Smooth muscle cell (in vitro differentiated cells): ENCODE results near the gene CCDC175. TPM values are rescaled to one million over a fixed set of nuclear protein-coding genes. Genes with fewer than 3 reads are reported as not detected.

ENCODE experiments used
- DNase-seq: peaks from one replicate; lab custom pipeline; 2025; ENCODE audit not compliant: unreplicated experiment; lab: John Stamatoyannopoulos, UW
- H2AFZ ChIP-seq: fragments of 200-600 bp; sonication (generic); 2 replicates; pipeline ENCODE4 v1.6.0; 2016; ENCODE audit warnings: antibody characterized with exemption, low read depth, mild to moderate bottlenecking
- H3F3A ChIP-seq: fragments of 200-600 bp; sonication (generic); 2 replicates; pipeline ENCODE4 v1.6.0; 2017; ENCODE audit warnings: antibody characterized with exemption, low read depth
- H3K27ac ChIP-seq: fragments of 200-600 bp; sonication (generic); 2 replicates; pipeline ENCODE4 v1.5.1; 2016; ENCODE audit warnings: low read depth, mild to moderate bottlenecking
- H3K27me3 ChIP-seq: fragments of 200-600 bp; sonication (generic); 2 replicates; pipeline ENCODE4 v1.6.1; 2016; ENCODE audit warnings: low read depth, mild to moderate bottlenecking
- H3K36me3 ChIP-seq: fragments of 200-600 bp; sonication (generic); 2 replicates; pipeline ENCODE4 v1.5.1; 2016; ENCODE audit warnings: low read depth
- H3K4me1 ChIP-seq: fragments of 200-600 bp; sonication (generic); 2 replicates; pipeline ENCODE4 v1.5.1; 2016; ENCODE audit warnings: low read depth
- H3K4me2 ChIP-seq: fragments of 200-600 bp; sonication (generic); 2 replicates; pipeline ENCODE4 v1.6.0; 2016; ENCODE audit warnings: mild to moderate bottlenecking
- H3K4me3 ChIP-seq: fragments of 200-600 bp; sonication (generic); 2 replicates; pipeline ENCODE4 v1.5.1; 2016; ENCODE audit warnings: mild to moderate bottlenecking
- H3K79me2 ChIP-seq: fragments of 200-600 bp; sonication (generic); 2 replicates; pipeline ENCODE4 v1.6.0; 2016; ENCODE audit warnings: low read depth, mild to moderate bottlenecking
- H3K9ac ChIP-seq: fragments of 200-600 bp; sonication (generic); 2 replicates; pipeline ENCODE4 v1.6.0; 2016; ENCODE audit warnings: low read depth
- H3K9me3 ChIP-seq: fragments of 200-600 bp; sonication (generic); replicated peaks from 2 replicates; pipeline ENCODE4 v1.5.1; 2016; ENCODE audit warnings: low read depth
- H4K20me1 ChIP-seq: fragments of 200-600 bp; sonication (generic); 2 replicates; pipeline ENCODE4 v1.6.0; 2016; ENCODE audit warnings: low read depth
- CTCF ChIP-seq: fragments of 200-600 bp; sonication (generic); IDR thresholded peaks from 2 replicates; pipeline ENCODE4 v1.5.1; 2017; ENCODE audit warnings: borderline replicate concordance, mild to moderate bottlenecking, antibody characterized with exemption; ENCODE audit not compliant: insufficient read depth, poor library complexity, severe bottlenecking
- WGBS: methylation state at CpG from one replicate; pipeline ENCODE4 v1.1.7; 2016; ENCODE audit warnings: low lambda C conversion rate; 5-methylcytosine and 5-hydroxymethylcytosine counted together
- polyA plus RNA-seq: library from polyadenylated mRNA; unstranded; fragments of >200 nt; fragmentation: Nextera tagmentation; extraction: Ambion mirVana; gene quantifications from 2 replicates; pipeline ENCODE4 v1.2.1, GENCODE V29; 2016
- total RNA-seq: library from RNA; depleted of rRNA; stranded (reverse); fragments of >200 nt; gene quantifications from 2 replicates; pipeline ENCODE4 v1.2.3, GENCODE V29; 2014

The CCDC175 gene
- total and polyA plus RNA-seq, 2 experiments from 2014 or later: not detected

- no peak overlapping the region for H3K27ac ChIP-seq
- no peaks in the 10 kb centered on the region for H3K27me3 ChIP-seq
- H3K9ac ChIP-seq: no peak overlapping the region
- TF ChIP-seq CTCF: no peak
- no peak overlapping the region for H3K4me2 ChIP-seq
- H3K36me3 ChIP-seq: no peaks in the 10 kb centered on the region
- no peaks in the 10 kb centered on the region for H3F3A ChIP-seq
- H3K4me1 ChIP-seq: peaks cover 12% of the 10 kb centered on the region
- WGBS: 85% methylated on average over 19 of the region's 23 CpGs
- H2AFZ ChIP-seq: no peak overlapping the region
- H3K4me3 ChIP-seq: no peak overlapping the region
- no peaks in the 10 kb centered on the region for H3K79me2 ChIP-seq
- DNase-seq: no peak
- no peaks in the 10 kb centered on the region for H3K9me3 ChIP-seq
- no peaks in the 10 kb centered on the region for H4K20me1 ChIP-seq
Measured at GRCh38 chr14:59582845-59583509, 6.4 kb upstream of the CCDC175 start.

GRCh38 chr14:59582161-59582560 lies 5.5 kb upstream of the CCDC175 start:
- no peaks in the 10 kb centered on the region for H3K9me3 ChIP-seq
- no peak for TF ChIP-seq CTCF
- H3K36me3 ChIP-seq: no peaks in the 10 kb centered on the region
- no peaks in the 10 kb centered on the region for H3F3A ChIP-seq
- no peak overlapping the region for H3K9ac ChIP-seq
- 80% methylated on average over 3 of the region's 3 CpGs for WGBS
- H2AFZ ChIP-seq: no peak overlapping the region
- H3K4me2 ChIP-seq: no peak overlapping the region
- no peak overlapping the region for H3K27ac ChIP-seq
- H3K4me1 ChIP-seq: peaks cover 12% of the 10 kb centered on the region
- no peaks in the 10 kb centered on the region for H4K20me1 ChIP-seq
- DNase-seq: no peak
- no peak overlapping the region for H3K4me3 ChIP-seq
- no peaks in the 10 kb centered on the region for H3K27me3 ChIP-seq
- H3K79me2 ChIP-seq: no peaks in the 10 kb centered on the region

- Histone ChIP-seq H3K4me1 (peaks cover 16% of the 10 kb centered on the region), H3F3A (no peaks in the 10 kb centered on the region), H3K9me3 (no peaks in the 10 kb centered on the region), H4K20me1 (no peaks in the 10 kb centered on the region), H2AFZ (no peak overlapping the region), H3K79me2 (no peaks in the 10 kb centered on the region), H3K27me3 (peaks cover 4% of the 10 kb centered on the region), H3K4me2 (no peak overlapping the region), H3K4me3 (no peak overlapping the region), H3K36me3 (no peaks in the 10 kb centered on the region), H3K27ac (no peak overlapping the region), H3K9ac (no peak overlapping the region)
- TF ChIP-seq CTCF: no peak
- no peak for DNase-seq
- 89% methylated on average over 2 of the region's 2 CpGs for WGBS
Measured at GRCh38 chr14:59580911-59581310, 4.3 kb upstream of the CCDC175 start.

GRCh38 chr14:59570122-59570521 lies 6.5 kb downstream of the CCDC175 start:
- Histone ChIP-seq H3K27me3 (peaks cover 9% of the 10 kb centered on the region), H2AFZ (no peak overlapping the region), H3K9me3 (no peaks in the 10 kb centered on the region), H3K36me3 (no peaks in the 10 kb centered on the region), H3K9ac (no peak overlapping the region), H3K4me1 (peaks cover 9% of the 10 kb centered on the region), H4K20me1 (no peaks in the 10 kb centered on the region), H3F3A (no peaks in the 10 kb centered on the region), H3K27ac (no peak overlapping the region), H3K4me3 (no peak overlapping the region), H3K79me2 (no peaks in the 10 kb centered on the region), H3K4me2 (no peak overlapping the region)
- DNase-seq: no peak
- TF ChIP-seq CTCF: no peak
